Activated CD4-positive, alpha-beta T cell treated with anti-CD3 and anti-CD28 coated beads, Interleukin-2, amount 10 ng/mL, durations not matched to agents 24 days and 14 days (primary cell): Measurements from ENCODE around the gene NFIA. TPM values are rescaled to one million over a fixed set of nuclear protein-coding genes. Genes with fewer than 3 reads are reported as not detected.

ENCODE experiments used
- DNase-seq: peaks from one replicate; pipeline ENCODE4 v3.0.0; 2022
- H3K27ac Mint-ChIP-seq: one replicate; pipeline ENCODE4 v1.8.0; 2022; ENCODE audit warnings: mild to moderate bottlenecking, mixed read lengths
- H3K27me3 Mint-ChIP-seq: one replicate; pipeline ENCODE4 v1.8.0; 2022; ENCODE audit warnings: mixed read lengths
- H3K36me3 Mint-ChIP-seq: one replicate; pipeline ENCODE4 v1.8.0; 2022; ENCODE audit warnings: low read depth, mild to moderate bottlenecking, mixed read lengths
- H3K4me1 Mint-ChIP-seq: one replicate; pipeline ENCODE4 v1.8.0; 2021; ENCODE audit warnings: mixed read lengths
- H3K4me3 Mint-ChIP-seq: one replicate; pipeline ENCODE4 v1.8.0; 2022; ENCODE audit warnings: mild to moderate bottlenecking, moderate library complexity, mixed read lengths
- H3K9me3 Mint-ChIP-seq: one replicate; pipeline ENCODE4 v1.8.0; 2021; ENCODE audit warnings: mixed read lengths
- intact Hi-C: fragments of 100-400 bp; cut with micrococcal nuclease; formaldehyde crosslinking; loops from one replicate; pipeline ENCODE4 v1.15.1; 2023
- total RNA-seq: library from RNA; stranded (reverse); gene quantifications from 2 replicates; pipeline ENCODE4 v1.2.3, GENCODE V29; 2022

Gene NFIA
- total RNA-seq, 1 donor from 2014 or later, result 0.63 TPM

DNA sequence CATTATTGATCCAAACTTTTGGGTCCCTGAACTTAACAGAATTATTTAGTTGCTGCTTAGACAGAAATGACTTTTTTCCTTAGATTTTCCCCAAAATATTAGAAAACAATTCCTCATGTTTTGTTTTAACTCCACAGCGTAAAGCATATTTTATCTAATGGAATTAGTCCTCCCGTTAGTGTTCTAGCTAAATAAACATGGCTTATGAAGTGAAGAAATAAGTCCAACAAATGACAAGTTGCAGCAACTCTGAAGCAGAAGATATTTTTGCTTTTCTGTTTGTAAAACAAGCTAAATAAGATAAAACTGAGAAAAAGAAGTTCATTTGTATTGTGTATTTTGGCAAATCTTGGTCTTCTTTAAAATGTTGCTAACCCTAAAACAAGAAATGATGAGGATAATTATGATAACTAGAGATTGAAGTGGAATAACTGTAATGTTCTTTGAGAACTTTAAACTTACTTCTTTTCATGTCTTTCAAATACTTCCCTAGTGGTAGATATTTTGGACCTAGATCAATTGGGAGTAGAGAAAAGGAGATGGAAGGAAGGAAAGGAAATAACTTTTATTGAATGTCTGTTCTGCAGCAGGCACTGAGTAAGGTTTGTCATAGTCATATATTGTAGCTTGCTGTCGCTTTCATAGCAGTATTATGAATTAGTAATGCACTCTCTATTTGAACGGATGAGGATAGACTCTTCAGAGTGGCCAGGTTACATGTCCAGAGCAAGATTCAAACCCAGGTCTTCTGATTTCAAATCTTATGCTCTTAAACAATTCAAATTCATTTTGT, 12.5 kb downstream of the NFIA start:
- Mint-ChIP-seq H3K27ac (no peak overlapping the region), H3K27me3 (peaks cover 44% of the 10 kb centered on the region), H3K36me3 (no peaks in the 10 kb centered on the region), H3K4me3 (no peak overlapping the region), H3K9me3 (no peaks in the 10 kb centered on the region), H3K4me1 (no peaks in the 10 kb centered on the region)
- no peak for DNase-seq
- intact Hi-C loops, result no loop called here

DNA sequence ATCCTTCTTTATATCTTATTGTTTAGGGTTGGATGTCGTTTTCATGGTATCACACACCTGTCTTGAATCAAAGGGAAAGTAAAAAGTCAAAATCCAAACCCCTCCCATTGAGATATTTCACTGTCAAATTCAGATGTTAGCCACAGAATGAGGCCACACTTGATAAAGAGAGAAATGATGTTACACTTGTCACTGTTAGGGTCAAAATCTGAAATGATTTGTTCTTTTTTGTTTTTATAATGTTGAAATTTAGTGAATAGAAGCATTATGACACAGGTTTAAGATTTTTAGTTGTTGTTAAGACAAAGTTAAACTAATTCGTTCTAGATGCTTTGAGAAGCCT, 13.1 kb downstream of the NFIA start:
- Mint-ChIP-seq H3K27me3 (peaks cover 41% of the 10 kb centered on the region), H3K9me3 (no peaks in the 10 kb centered on the region), H3K36me3 (no peaks in the 10 kb centered on the region), H3K4me3 (no peak overlapping the region), H3K27ac (no peak overlapping the region), H3K4me1 (no peaks in the 10 kb centered on the region)
- DNase-seq, result no peak
- intact Hi-C loops, result no loop called here

DNA sequence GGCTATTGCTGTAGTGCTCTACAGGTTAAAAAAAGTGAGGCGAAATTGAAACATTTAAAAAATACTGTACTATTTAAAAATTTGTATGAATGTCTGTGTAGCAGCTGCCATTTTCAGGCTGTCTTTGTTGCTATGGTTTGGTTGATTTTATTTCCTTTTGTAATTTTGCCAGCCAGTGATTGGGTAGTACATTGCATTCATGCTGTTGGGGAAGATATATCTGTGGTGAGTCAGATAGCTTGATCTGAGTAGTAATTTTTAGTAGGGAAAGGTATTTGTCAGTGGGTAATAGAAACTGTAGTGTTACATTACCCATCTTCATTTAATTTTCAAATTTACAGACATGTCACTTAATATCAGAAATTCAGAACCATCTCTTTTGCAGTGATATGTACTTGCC, 15.0 kb downstream of the NFIA start:
- no peak for DNase-seq
- Mint-ChIP-seq H3K27me3 (peaks cover 32% of the 10 kb centered on the region), H3K4me3 (no peak overlapping the region), H3K9me3 (no peaks in the 10 kb centered on the region), H3K27ac (no peak overlapping the region), H3K36me3 (no peaks in the 10 kb centered on the region), H3K4me1 (no peaks in the 10 kb centered on the region)
- intact Hi-C loops, result no loop called here

DNA sequence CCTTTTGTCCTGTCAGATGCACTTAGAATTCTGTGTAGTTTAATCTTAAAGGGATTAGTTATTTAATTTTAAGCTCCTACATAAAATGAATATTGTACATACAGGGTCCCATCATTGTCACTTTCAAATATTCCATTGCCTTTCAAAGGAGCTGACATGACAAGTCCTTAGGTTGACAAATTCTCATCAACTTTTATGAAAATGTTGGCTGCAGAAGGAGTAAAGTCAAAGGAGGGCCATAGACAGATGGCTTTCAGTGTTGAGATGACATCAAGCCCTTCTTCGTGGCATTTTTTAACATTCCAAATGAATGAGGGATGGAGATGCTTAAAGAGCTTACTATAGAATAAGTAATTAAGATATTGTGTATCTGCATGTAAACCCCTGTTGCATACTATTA, 15.4 kb downstream of the NFIA start:
- intact Hi-C loops, result no loop called here
- no peaks in the 10 kb centered on the region for H3K36me3 Mint-ChIP-seq
- no peaks in the 10 kb centered on the region for H3K9me3 Mint-ChIP-seq
- no peak overlapping the region for H3K4me3 Mint-ChIP-seq
- no peak for DNase-seq
- H3K4me1 Mint-ChIP-seq, result no peaks in the 10 kb centered on the region
- H3K27ac Mint-ChIP-seq, result no peak overlapping the region
- peaks cover 28% of the 10 kb centered on the region for H3K27me3 Mint-ChIP-seq

DNA sequence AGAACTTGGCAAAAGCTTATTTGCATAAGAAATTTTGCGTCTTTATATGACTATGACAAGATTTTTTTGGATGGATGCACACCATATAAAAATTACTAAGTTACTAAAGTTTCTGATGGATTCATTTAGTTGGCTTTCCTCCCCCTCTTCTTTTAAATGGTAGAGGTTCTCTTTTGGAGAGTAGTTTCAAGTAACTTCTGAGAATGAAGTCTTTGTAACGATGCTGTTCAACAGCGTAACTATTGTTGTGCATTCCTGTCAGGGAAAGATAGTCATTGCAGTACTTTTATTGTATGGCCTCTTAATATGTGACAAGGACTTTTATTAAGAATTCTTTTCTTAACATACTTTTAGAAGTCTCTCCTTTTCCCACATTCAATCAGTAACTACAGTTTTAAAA, 16.0 kb downstream of the NFIA start:
- Mint-ChIP-seq H3K9me3 (no peaks in the 10 kb centered on the region), H3K4me1 (no peaks in the 10 kb centered on the region), H3K27me3 (peaks cover 27% of the 10 kb centered on the region), H3K4me3 (no peak overlapping the region), H3K27ac (no peak overlapping the region), H3K36me3 (no peaks in the 10 kb centered on the region)
- no peak for DNase-seq
- intact Hi-C loops, result no loop called here

DNA sequence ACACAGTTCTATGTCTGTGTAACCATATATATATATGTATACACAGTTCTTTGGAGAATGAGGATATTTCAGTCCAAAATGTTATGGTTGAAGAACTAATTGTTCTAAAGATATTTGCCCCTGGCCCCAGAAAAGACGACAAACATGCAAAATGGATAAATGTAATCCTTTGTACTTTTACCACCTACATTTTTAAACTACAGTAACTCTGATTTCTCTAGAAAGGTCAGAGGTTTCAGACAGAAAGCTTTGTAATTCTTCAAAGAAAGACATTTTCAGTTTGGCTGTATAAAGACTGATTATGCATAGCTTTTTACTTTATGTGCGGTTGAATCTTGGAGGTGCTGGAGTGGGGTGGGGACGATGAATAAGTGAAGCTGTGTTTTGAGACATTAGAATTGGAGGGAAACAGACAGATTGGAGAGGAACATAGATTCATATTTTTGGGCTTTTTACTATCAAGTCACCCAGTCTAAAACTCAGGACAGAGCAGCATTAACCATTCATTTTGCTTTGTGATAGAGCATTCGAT, 16.6 kb downstream of the NFIA start:
- intact Hi-C loops, result no loop called here
- Mint-ChIP-seq H3K9me3 (no peaks in the 10 kb centered on the region), H3K4me1 (no peaks in the 10 kb centered on the region), H3K27me3 (peaks cover 27% of the 10 kb centered on the region), H3K36me3 (no peaks in the 10 kb centered on the region), H3K4me3 (no peak overlapping the region), H3K27ac (no peak overlapping the region)
- no peak for DNase-seq

DNA sequence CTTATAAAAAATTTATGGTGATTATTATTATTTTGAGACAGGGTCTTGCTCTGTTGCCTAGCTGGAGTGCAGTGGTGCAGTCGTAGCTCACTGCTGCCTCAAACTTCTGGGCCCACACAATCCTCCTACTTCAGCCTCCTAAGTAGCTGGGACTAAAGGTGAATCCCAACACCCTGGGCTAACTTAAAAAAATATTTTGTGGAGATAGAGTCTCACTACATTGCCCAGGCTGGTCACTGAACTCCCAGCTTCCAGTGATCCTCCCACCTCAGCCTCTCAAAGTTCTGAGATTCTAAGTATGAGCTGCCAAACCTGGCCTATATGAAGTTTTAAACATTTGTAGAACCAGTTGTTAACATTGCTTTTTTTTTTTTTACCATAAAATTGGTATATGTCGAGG, 18.2 kb downstream of the NFIA start:
- Mint-ChIP-seq H3K27me3 (peaks cover 16% of the 10 kb centered on the region), H3K27ac (no peak overlapping the region), H3K36me3 (no peaks in the 10 kb centered on the region), H3K4me1 (no peaks in the 10 kb centered on the region), H3K4me3 (no peak overlapping the region), H3K9me3 (no peaks in the 10 kb centered on the region)
- no peak for DNase-seq
- intact Hi-C loops, result no loop called here

DNA sequence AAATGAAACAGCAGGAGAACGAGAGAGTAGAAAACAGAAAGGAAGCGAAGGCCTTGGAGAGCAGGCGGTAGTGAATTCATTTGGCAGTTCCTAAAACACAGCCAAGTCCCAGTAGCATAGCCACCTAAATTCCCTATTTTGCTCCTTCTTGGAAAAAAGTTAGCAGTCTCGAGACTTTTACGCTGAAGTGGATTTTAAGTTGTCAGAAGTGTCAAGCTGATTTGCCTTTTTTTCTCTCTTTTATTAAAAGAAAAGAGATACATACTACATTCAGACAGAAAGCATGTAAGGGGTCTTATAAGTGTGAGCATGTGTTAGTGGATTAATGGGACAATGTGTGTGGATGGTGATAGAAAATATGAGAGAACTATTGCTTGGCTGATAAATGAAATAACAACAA, 19.2 kb downstream of the NFIA start:
- DNase-seq, result no peak
- no peak overlapping the region for H3K4me3 Mint-ChIP-seq
- no peaks in the 10 kb centered on the region for H3K4me1 Mint-ChIP-seq
- H3K27ac Mint-ChIP-seq, result no peak overlapping the region
- H3K9me3 Mint-ChIP-seq, result no peaks in the 10 kb centered on the region
- H3K27me3 Mint-ChIP-seq, result peaks cover 19% of the 10 kb centered on the region
- intact Hi-C loops, result no loop called here
- no peaks in the 10 kb centered on the region for H3K36me3 Mint-ChIP-seq

DNA sequence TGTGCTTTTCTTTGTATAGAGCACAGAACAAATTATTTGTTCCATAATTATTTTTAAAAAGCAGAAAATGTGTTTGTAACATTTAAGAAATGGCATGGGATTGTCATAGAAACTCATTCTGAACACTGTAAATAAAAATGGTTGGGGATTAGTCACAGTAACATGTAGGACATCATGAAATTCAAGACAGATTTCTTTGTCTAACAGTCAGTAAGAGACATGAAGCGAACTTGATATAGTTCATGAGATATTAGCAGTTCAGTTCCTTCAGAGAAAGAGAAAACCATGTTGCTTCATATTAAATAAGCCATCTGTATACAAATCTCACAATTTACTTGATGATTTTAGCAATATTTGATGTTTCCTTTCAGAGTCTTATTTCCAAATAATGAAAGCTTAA, 19.7 kb downstream of the NFIA start:
- intact Hi-C loops, result no loop called here
- H3K9me3 Mint-ChIP-seq, result no peaks in the 10 kb centered on the region
- no peaks in the 10 kb centered on the region for H3K4me1 Mint-ChIP-seq
- H3K27ac Mint-ChIP-seq, result no peak overlapping the region
- no peak overlapping the region for H3K4me3 Mint-ChIP-seq
- no peaks in the 10 kb centered on the region for H3K36me3 Mint-ChIP-seq
- no peak for DNase-seq
- peaks cover 19% of the 10 kb centered on the region for H3K27me3 Mint-ChIP-seq

DNA sequence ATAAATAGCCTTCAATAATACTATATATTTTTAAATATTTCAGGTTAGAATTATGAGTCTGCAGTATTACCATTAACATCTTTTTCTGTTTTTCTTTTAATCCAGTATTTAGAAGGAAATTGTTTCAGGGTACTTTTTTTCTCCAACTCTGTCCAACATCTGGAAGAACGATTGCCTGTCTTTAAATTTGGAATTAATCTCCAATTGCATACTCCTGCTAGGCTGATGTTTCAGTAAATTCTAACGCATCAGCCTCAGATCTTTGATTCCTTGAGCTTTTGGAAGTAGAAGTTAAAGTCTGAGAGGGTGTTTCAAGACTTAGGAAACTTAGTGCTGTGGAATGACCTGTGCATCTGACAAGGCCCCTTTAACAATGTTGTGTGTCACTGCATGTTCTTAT, 20.3 kb downstream of the NFIA start:
- Mint-ChIP-seq H3K27ac (no peak overlapping the region), H3K4me3 (no peak overlapping the region), H3K4me1 (no peaks in the 10 kb centered on the region), H3K36me3 (no peaks in the 10 kb centered on the region), H3K27me3 (peaks cover 15% of the 10 kb centered on the region), H3K9me3 (no peaks in the 10 kb centered on the region)
- DNase-seq, result no peak
- intact Hi-C loops, result no loop called here

DNA sequence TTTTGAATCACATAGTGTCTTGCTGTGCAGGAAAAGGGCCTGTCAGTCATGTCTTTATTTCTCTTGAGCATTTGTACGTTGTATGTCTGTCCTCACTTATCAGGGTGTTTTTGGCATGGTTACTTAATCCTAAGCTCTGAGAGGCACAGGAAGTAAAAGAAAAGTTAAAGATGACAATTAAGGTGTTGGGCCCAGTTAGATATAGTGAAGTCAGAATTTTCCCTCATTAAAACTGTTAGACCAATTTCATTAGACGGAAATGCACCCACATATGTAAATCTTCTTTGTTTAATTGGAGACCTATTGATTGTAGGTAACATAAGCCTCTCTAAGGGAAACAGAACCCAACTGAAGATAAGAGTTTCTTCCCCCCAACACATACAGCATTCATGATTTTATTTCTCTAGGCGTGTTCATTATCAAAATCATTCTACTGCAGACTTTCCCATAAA, 21.9 kb downstream of the NFIA start:
- no peaks in the 10 kb centered on the region for H3K9me3 Mint-ChIP-seq
- peaks cover 12% of the 10 kb centered on the region for H3K27me3 Mint-ChIP-seq
- H3K4me1 Mint-ChIP-seq, result no peaks in the 10 kb centered on the region
- H3K27ac Mint-ChIP-seq, result no peak overlapping the region
- intact Hi-C loops, result no loop called here
- H3K36me3 Mint-ChIP-seq, result no peaks in the 10 kb centered on the region
- DNase-seq, result no peak
- no peak overlapping the region for H3K4me3 Mint-ChIP-seq

DNA sequence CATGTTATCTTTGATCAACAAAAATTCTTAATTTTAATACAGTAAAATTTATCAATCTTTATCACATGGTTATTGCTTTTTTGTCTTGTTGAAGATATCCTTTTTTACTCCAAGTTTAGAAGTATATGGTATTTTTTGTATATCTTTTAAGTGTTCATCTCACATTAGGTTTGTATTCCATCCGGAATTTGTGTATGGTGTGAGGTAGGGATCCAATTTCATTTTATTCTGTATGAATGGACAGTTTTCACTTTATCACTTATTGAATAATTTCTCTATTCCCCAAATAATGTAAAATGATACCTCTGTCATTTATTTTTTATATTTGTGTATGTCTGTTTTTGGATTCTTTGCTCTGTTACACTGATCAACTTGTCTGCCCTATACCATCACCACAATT, 25.3 kb downstream of the NFIA start:
- Mint-ChIP-seq H3K27ac (no peak overlapping the region), H3K36me3 (no peaks in the 10 kb centered on the region), H3K9me3 (no peaks in the 10 kb centered on the region), H3K27me3 (peaks cover 13% of the 10 kb centered on the region), H3K4me1 (no peaks in the 10 kb centered on the region), H3K4me3 (no peak overlapping the region)
- DNase-seq, result no peak
- intact Hi-C loops, result no loop called here

DNA sequence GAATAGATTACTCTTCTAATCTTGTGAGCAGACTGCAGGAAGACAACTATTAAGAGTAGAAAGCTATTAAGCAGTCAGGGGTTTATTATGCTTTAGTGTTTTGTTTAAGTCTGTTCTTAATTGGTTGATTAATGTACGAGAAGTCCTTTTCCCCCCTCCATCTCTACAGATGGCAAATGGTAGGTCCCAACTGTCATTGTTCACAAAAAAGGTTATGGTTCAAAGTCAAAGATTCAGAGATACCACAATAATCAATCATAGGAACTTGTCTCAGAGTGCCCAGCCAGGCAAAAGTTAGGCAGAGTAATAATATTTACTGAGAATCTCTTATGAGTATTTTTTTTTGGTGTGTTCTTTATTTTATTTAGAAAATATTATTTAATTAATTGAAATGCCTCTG, 26.8 kb downstream of the NFIA start:
- Mint-ChIP-seq H3K36me3 (no peaks in the 10 kb centered on the region), H3K4me1 (no peaks in the 10 kb centered on the region), H3K4me3 (no peak overlapping the region), H3K27me3 (peaks cover 14% of the 10 kb centered on the region), H3K9me3 (no peaks in the 10 kb centered on the region), H3K27ac (no peak overlapping the region)
- intact Hi-C loops, result no loop called here
- no peak for DNase-seq

DNA sequence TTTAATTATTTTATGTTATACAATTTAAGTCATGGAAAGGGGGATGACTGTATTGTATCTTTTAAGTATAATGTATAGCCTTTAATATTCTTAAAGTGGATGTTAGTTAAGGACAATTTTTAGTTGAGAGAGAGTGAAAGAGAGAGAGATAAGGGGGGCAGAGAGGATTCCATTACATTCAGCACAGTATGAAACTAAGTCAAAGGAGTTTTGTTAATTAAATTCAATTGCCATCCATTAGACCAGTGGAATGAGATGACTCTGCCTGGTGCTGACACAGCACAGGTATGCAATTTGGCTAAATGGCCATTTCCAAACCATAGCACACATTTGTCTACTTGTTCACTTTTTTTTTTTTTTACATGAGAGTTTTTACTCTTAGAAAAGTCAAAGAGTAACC, 27.5 kb downstream of the NFIA start:
- peaks cover 14% of the 10 kb centered on the region for H3K27me3 Mint-ChIP-seq
- intact Hi-C loops, result no loop called here
- no peak overlapping the region for H3K4me3 Mint-ChIP-seq
- no peaks in the 10 kb centered on the region for H3K9me3 Mint-ChIP-seq
- DNase-seq, result no peak
- no peak overlapping the region for H3K27ac Mint-ChIP-seq
- no peaks in the 10 kb centered on the region for H3K4me1 Mint-ChIP-seq
- H3K36me3 Mint-ChIP-seq, result no peaks in the 10 kb centered on the region

DNA sequence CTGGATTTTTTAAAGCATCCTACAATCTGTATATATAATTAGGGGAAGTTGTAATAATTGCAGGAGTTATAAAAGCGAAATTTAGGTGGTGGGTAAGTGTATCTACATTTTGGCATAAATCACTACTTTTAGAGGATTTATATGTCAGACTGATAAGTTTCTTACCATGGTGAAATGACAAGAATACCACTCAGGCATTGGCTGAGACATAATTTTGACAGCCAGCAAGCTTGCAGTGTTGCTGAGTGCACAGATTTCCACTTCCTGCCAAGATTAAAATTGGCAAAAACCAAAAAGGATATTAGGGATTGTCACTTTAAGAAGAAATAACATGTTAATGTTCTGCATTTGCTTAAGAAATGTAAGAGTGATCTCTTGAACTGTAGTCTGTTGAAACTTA, 28.2 kb downstream of the NFIA start:
- intact Hi-C loops, result no loop called here
- no peaks in the 10 kb centered on the region for H3K36me3 Mint-ChIP-seq
- no peak for DNase-seq
- H3K27me3 Mint-ChIP-seq, result peaks cover 13% of the 10 kb centered on the region
- no peaks in the 10 kb centered on the region for H3K9me3 Mint-ChIP-seq
- H3K27ac Mint-ChIP-seq, result no peak overlapping the region
- H3K4me1 Mint-ChIP-seq, result no peaks in the 10 kb centered on the region
- no peak overlapping the region for H3K4me3 Mint-ChIP-seq
